ENCODE measurements around the gene TRDN.

Gene TRDN

DNA sequence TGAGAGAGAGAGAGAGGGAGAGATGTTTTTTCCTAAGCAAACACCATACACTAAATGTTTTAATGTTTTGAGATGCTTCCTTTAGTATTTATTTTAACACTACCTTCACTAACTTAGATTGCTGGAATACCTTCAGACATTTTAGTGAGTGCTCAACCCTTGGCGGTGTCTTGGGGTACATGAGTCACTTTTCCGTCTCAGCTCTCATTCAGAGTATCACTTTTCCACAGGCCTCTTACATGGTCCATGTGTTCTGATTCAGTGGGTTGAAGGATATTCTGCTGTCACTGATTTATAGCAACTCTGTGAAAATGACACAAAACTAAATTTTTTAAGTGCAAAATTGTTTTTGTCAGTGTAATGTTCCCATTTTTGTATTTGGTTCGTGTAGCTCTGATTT is 422.8 kb downstream of the TRDN start:
- POLR2A ChIA-PET, result no interaction called here
- no peak overlapping the region for H3K4me3 ChIP-seq (ENCODE audit: low read depth, low read length)
- no peak for TF ChIP-seq ZFP3 (tag by site-specific recombination; IDR thresholded peaks at IDR 0.05; ENCODE audit: low read depth)
- TF ChIP-seq ZNF544 (tag by site-specific recombination; IDR thresholded peaks at IDR 0.05), result no peak
- TF ChIP-seq ZSCAN30 (tag by site-specific recombination; IDR thresholded peaks at IDR 0.05), result no peak
- no peak for TF ChIP-seq ZFP37 (tag by site-specific recombination; IDR thresholded peaks at IDR 0.05)
- no peak for TF ChIP-seq GLIS1 (tag by site-specific recombination; IDR thresholded peaks at IDR 0.05)
- TF ChIP-seq ZNF114 (tag by site-specific recombination; IDR thresholded peaks at IDR 0.05), result no peak
- no peak for TF ChIP-seq ZNF112 (tag by site-specific recombination; IDR thresholded peaks at IDR 0.05)
- TF ChIP-seq ZNF133 (tag by site-specific recombination; IDR thresholded peaks at IDR 0.05), result no peak
- TF ChIP-seq, protein P1, sequence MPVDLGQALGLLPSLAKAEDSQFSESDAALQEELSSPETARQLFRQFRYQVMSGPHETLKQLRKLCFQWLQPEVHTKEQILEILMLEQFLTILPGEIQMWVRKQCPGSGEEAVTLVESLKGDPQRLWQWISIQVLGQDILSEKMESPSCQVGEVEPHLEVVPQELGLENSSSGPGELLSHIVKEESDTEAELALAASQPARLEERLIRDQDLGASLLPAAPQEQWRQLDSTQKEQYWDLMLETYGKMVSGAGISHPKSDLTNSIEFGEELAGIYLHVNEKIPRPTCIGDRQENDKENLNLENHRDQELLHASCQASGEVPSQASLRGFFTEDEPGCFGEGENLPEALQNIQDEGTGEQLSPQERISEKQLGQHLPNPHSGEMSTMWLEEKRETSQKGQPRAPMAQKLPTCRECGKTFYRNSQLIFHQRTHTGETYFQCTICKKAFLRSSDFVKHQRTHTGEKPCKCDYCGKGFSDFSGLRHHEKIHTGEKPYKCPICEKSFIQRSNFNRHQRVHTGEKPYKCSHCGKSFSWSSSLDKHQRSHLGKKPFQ (tag by site-specific recombination; IDR thresholded peaks at IDR 0.05), result no peak
- no peak for TF ChIP-seq IKZF3 (tag by site-specific recombination; IDR thresholded peaks at IDR 0.05)
- TF ChIP-seq ZNF623 (tag by site-specific recombination; IDR thresholded peaks at IDR 0.05), result no peak
- TF ChIP-seq, protein P2, sequence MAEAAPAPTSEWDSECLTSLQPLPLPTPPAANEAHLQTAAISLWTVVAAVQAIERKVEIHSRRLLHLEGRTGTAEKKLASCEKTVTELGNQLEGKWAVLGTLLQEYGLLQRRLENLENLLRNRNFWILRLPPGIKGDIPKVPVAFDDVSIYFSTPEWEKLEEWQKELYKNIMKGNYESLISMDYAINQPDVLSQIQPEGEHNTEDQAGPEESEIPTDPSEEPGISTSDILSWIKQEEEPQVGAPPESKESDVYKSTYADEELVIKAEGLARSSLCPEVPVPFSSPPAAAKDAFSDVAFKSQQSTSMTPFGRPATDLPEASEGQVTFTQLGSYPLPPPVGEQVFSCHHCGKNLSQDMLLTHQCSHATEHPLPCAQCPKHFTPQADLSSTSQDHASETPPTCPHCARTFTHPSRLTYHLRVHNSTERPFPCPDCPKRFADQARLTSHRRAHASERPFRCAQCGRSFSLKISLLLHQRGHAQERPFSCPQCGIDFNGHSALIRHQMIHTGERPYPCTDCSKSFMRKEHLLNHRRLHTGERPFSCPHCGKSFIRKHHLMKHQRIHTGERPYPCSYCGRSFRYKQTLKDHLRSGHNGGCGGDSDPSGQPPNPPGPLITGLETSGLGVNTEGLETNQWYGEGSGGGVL (tag by site-specific recombination; IDR thresholded peaks at IDR 0.05), result no peak
- TF ChIP-seq ZNF621 (tag by site-specific recombination; IDR thresholded peaks at IDR 0.05), result no peak
- no peak for TF ChIP-seq ZNF600 (tag by site-specific recombination; IDR thresholded peaks at IDR 0.05)
- TF ChIP-seq MYNN (tag by site-specific recombination; IDR thresholded peaks at IDR 0.05; ENCODE audit: borderline replicate concordance), result no peak
- TF ChIP-seq ZNF404 (tag by site-specific recombination; IDR thresholded peaks at IDR 0.05), result no peak
- H3K9me3 ChIP-seq (ENCODE audit: control insufficient read depth, insufficient read depth, low read depth, low read length), result no peaks in the 10 kb centered on the region
- H3K36me3 ChIP-seq (ENCODE audit: control insufficient read depth in 2 of 2, insufficient read depth in 1 of 2, low read length in 2 of 2), result no peaks in the 10 kb centered on the region
- H3K27ac ChIP-seq (ENCODE audit: extremely low read depth, low read depth, low read length), result no peak overlapping the region
- CTCF ChIA-PET, result no interaction called here
- no peaks in the 10 kb centered on the region for H3K4me1 ChIP-seq (ENCODE audit: control insufficient read depth, insufficient read depth, low read length)

DNA sequence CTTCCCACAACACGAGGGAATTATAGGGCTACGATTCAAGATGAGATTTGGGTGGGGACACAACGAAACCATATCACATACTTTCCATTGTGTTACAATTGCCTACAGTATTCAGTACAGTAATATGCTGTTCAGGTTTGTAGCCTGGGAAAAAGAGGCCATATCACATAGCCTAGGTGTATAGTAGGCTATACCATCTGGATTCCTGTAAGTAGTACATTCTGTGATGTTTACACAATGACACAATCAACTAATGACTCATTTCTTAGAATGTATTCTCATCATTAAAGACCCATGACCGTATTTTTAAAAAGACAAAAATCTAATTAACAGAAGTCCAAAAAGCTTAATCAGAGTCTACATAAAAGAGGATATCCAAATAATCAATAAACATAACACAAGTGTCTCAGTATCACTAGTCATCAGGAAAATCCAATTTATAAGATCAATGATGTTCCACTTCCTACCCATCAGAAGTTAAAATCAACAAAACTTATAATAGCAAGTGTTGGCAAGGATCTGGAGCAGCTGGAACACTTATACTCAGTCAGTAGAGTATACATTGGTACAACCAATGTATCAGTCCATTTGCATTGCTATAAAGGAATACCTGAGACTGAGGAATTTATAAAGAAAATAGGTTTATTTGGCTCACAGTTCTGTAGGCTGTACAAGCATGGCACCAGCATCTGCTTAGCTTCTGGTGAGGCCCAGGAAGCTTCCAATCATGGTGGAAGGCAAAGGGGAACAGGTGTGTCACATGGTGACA is 424.8 kb downstream of the TRDN start:
- Histone ChIP-seq H3K4me1 (ENCODE audit: control insufficient read depth, insufficient read depth, low read length) (no peaks in the 10 kb centered on the region), H3K36me3 (ENCODE audit: control insufficient read depth in 2 of 2, insufficient read depth in 1 of 2, low read length in 2 of 2) (no peaks in the 10 kb centered on the region), H3K27ac (ENCODE audit: extremely low read depth, low read depth, low read length) (no peak overlapping the region), H3K4me3 (ENCODE audit: low read depth, low read length) (no peak overlapping the region), H3K9me3 (ENCODE audit: control insufficient read depth, insufficient read depth, low read depth, low read length) (no peaks in the 10 kb centered on the region)
- CTCF ChIA-PET, result interaction anchor here (0.6 kb wide), 1 partner anchor 1091 kb away, joined by 3 read pairs; no protein-coding TSS in a partner anchor
- POLR2A ChIA-PET, result no interaction called here
- no peak for TF ChIP-seq ZNF366 (tag by site-specific recombination; conservative IDR thresholded peaks at IDR 0.05)
- peak; percentile 22; the same call in 1 of the 2 replicates for TF ChIP-seq KLF8 (tag by site-specific recombination; IDR thresholded peaks at IDR 0.05)
- TF ChIP-seq, protein P3, sequence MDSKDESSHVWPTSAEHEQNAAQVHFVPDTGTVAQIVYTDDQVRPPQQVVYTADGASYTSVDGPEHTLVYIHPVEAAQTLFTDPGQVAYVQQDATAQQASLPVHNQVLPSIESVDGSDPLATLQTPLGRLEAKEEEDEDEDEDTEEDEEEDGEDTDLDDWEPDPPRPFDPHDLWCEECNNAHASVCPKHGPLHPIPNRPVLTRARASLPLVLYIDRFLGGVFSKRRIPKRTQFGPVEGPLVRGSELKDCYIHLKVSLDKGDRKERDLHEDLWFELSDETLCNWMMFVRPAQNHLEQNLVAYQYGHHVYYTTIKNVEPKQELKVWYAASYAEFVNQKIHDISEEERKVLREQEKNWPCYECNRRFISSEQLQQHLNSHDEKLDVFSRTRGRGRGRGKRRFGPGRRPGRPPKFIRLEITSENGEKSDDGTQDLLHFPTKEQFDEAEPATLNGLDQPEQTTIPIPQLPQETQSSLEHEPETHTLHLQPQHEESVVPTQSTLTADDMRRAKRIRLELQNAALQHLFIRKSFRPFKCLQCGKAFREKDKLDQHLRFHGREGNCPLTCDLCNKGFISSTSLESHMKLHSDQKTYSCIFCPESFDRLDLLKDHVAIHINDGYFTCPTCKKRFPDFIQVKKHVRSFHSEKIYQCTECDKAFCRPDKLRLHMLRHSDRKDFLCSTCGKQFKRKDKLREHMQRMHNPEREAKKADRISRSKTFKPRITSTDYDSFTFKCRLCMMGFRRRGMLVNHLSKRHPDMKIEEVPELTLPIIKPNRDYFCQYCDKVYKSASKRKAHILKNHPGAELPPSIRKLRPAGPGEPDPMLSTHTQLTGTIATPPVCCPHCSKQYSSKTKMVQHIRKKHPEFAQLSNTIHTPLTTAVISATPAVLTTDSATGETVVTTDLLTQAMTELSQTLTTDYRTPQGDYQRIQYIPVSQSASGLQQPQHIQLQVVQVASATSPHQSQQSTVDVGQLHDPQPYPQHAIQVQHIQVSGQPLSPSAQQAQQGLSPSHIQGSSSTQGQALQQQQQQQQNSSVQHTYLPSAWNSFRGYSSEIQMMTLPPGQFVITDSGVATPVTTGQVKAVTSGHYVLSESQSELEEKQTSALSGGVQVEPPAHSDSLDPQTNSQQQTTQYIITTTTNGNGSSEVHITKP (tag by site-specific recombination; IDR thresholded peaks at IDR 0.05), result peak; percentile 59
- TF ChIP-seq, protein P4, sequence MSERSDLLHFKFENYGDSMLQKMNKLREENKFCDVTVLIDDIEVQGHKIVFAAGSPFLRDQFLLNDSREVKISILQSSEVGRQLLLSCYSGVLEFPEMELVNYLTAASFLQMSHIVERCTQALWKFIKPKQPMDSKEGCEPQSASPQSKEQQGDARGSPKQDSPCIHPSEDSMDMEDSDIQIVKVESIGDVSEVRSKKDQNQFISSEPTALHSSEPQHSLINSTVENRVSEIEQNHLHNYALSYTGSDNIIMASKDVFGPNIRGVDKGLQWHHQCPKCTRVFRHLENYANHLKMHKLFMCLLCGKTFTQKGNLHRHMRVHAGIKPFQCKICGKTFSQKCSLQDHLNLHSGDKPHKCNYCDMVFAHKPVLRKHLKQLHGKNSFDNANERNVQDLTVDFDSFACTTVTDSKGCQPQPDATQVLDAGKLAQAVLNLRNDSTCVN (tag by site-specific recombination; optimal IDR thresholded peaks at IDR 0.05), result no peak
- TF ChIP-seq ZNF416 (tag by site-specific recombination; IDR thresholded peaks at IDR 0.05), result no peak
- TF ChIP-seq, protein P5, sequence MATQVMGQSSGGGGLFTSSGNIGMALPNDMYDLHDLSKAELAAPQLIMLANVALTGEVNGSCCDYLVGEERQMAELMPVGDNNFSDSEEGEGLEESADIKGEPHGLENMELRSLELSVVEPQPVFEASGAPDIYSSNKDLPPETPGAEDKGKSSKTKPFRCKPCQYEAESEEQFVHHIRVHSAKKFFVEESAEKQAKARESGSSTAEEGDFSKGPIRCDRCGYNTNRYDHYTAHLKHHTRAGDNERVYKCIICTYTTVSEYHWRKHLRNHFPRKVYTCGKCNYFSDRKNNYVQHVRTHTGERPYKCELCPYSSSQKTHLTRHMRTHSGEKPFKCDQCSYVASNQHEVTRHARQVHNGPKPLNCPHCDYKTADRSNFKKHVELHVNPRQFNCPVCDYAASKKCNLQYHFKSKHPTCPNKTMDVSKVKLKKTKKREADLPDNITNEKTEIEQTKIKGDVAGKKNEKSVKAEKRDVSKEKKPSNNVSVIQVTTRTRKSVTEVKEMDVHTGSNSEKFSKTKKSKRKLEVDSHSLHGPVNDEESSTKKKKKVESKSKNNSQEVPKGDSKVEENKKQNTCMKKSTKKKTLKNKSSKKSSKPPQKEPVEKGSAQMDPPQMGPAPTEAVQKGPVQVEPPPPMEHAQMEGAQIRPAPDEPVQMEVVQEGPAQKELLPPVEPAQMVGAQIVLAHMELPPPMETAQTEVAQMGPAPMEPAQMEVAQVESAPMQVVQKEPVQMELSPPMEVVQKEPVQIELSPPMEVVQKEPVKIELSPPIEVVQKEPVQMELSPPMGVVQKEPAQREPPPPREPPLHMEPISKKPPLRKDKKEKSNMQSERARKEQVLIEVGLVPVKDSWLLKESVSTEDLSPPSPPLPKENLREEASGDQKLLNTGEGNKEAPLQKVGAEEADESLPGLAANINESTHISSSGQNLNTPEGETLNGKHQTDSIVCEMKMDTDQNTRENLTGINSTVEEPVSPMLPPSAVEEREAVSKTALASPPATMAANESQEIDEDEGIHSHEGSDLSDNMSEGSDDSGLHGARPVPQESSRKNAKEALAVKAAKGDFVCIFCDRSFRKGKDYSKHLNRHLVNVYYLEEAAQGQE (tag by site-specific recombination; IDR thresholded peaks at IDR 0.05), result no peak
- TF ChIP-seq SCRT2 (tag by site-specific recombination; IDR thresholded peaks at IDR 0.05), result no peak
- TF ChIP-seq ZNF133 (tag by site-specific recombination; IDR thresholded peaks at IDR 0.05), result peak; percentile 91

Measured in HEK293 (cell line).